WI38 (cell line): ENCODE data around the gene BTBD6.

Experiments used
- H3K4me3 ChIP-seq: 2 replicates; pipeline ENCODE4 v1.5.1; 2011; ENCODE audit warnings: low read depth, mild to moderate bottlenecking, control low read depth, low read length
- TF ChIP-seq, protein P1 (sequence below): IDR thresholded peaks from 2 replicates; pipeline ENCODE4 v1.5.1; 2012; ENCODE audit warnings: low read depth, mild to moderate bottlenecking, control low read depth, low read length

Gene BTBD6

DNA sequence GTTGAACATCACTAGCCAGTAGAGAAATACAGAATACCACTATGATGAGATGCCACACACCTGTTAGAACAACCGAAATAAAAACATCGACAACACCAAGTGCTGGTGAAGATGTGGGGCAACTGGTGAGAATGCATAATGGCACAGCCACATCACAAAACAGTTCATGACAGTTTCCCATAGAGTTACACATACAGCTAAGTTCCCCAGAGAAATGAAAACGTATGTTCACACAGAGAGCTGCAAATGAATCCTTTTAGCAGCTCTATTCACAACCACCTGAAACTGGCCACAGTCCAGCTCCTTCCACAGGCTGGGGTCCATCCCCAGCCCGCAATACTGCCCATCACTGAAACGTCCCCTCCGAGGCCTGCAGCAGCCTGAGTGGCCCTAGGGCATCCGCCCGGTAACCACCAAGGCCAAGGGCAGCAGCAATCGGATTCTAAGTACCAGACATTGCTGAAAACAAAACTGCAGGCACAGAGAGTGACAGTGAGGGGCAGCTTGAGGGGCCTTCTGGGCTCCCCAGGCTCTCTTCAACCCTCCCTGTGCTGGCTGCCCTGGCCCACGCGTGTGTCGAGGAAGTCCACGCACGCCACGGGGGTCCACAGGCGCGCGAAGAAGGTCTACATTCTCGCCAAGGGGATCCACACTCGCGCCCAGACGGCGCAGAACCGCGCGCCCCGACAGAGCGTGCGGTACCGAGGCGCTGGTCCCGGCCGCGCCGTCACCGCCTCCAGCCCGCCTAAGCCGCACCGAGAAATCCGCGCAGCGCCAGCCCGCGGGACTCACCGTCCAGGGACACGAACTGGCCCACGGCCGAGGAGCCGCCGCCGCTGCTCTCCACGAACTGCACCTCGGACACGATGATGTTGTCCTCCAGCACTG is 51.6 kb downstream of the BTBD6 start:
- peak overlapping the region; percentile 85 for H3K4me3 ChIP-seq
- TF ChIP-seq, protein P1, sequence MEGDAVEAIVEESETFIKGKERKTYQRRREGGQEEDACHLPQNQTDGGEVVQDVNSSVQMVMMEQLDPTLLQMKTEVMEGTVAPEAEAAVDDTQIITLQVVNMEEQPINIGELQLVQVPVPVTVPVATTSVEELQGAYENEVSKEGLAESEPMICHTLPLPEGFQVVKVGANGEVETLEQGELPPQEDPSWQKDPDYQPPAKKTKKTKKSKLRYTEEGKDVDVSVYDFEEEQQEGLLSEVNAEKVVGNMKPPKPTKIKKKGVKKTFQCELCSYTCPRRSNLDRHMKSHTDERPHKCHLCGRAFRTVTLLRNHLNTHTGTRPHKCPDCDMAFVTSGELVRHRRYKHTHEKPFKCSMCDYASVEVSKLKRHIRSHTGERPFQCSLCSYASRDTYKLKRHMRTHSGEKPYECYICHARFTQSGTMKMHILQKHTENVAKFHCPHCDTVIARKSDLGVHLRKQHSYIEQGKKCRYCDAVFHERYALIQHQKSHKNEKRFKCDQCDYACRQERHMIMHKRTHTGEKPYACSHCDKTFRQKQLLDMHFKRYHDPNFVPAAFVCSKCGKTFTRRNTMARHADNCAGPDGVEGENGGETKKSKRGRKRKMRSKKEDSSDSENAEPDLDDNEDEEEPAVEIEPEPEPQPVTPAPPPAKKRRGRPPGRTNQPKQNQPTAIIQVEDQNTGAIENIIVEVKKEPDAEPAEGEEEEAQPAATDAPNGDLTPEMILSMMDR: no peak
